ENCODE results near the gene NECAB2. TPM values are rescaled to one million over a fixed set of nuclear protein-coding genes. Genes with fewer than 3 reads are reported as not detected.

Gene NECAB2
- total RNA-seq, 2 donors from 2014 or later = 2.8 TPM; not detected in 1

GRCh38 chr16:83983491-83983890 is 15.4 kb downstream of the NECAB2 start:
- TF ChIP-seq POLR2AphosphoS5 (IDR thresholded peaks at IDR 0.05) (no peak), POLR2A (IDR thresholded peaks at IDR 0.05) (no peak), CTCF (IDR thresholded peaks at IDR 0.05) (no peak)

GRCh38 chr16:83989300-83989699 is 21.3 kb downstream of the NECAB2 start:
- Histone ChIP-seq H3K27me3 (replicated peaks; ENCODE audit: insufficient read depth) (no peaks in the 10 kb centered on the region), H3K27ac (no peak overlapping the region), H3K4me3 (no peak overlapping the region), H3K4me1 (replicated peaks) (no peaks in the 10 kb centered on the region), H3K9me3 (no peaks in the 10 kb centered on the region), H3K36me3 (no peaks in the 10 kb centered on the region)
- DNase-seq (ENCODE audit: low spot score) = no peak
- intact Hi-C loops (cut with DNase I) = no loop called here
- no peak for TF ChIP-seq POLR2A (IDR thresholded peaks at IDR 0.05)
- no peak for TF ChIP-seq POLR2AphosphoS5 (IDR thresholded peaks at IDR 0.05)
- TF ChIP-seq CTCF (IDR thresholded peaks at IDR 0.05) = no peak
- 39% methylated on average over 8 of the region's 8 CpGs for WGBS

More at GRCh38 chr16:83983491-83983890, 15.4 kb downstream of the NECAB2 start:
- no peak for DNase-seq (ENCODE audit: low spot score)
- H3K4me3 ChIP-seq = no peak overlapping the region
- no peaks in the 10 kb centered on the region for H3K4me1 ChIP-seq (replicated peaks)
- no peaks in the 10 kb centered on the region for H3K9me3 ChIP-seq
- no peaks in the 10 kb centered on the region for H3K36me3 ChIP-seq
- intact Hi-C loops (cut with DNase I) = no loop called here
- 50% methylated on average over 4 of the region's 4 CpGs for WGBS
- no peaks in the 10 kb centered on the region for H3K27me3 ChIP-seq (replicated peaks; ENCODE audit: insufficient read depth)
- no peak overlapping the region for H3K27ac ChIP-seq

GRCh38 chr16:83990492-83990891 is 22.4 kb downstream of the NECAB2 start:
- Histone ChIP-seq H3K36me3 (no peaks in the 10 kb centered on the region), H3K27me3 (replicated peaks; ENCODE audit: insufficient read depth) (no peaks in the 10 kb centered on the region), H3K27ac (no peak overlapping the region), H3K9me3 (no peaks in the 10 kb centered on the region), H3K4me1 (replicated peaks) (no peaks in the 10 kb centered on the region), H3K4me3 (no peak overlapping the region)
- 93% methylated on average over 11 of the region's 11 CpGs for WGBS
- intact Hi-C loops (cut with DNase I) = no loop called here
- TF ChIP-seq CTCF (IDR thresholded peaks at IDR 0.05) = no peak
- no peak for TF ChIP-seq POLR2AphosphoS5 (IDR thresholded peaks at IDR 0.05)
- TF ChIP-seq POLR2A (IDR thresholded peaks at IDR 0.05) = no peak
- DNase-seq (ENCODE audit: low spot score) = no peak

GRCh38 chr16:83992624-83993023 is 24.6 kb downstream of the NECAB2 start:
- no peaks in the 10 kb centered on the region for H3K36me3 ChIP-seq
- no peak for DNase-seq (ENCODE audit: low spot score)
- H3K9me3 ChIP-seq = no peaks in the 10 kb centered on the region
- H3K4me3 ChIP-seq = no peak overlapping the region
- TF ChIP-seq CTCF (IDR thresholded peaks at IDR 0.05) (no peak), POLR2AphosphoS5 (IDR thresholded peaks at IDR 0.05) (peak; percentile 43), POLR2A (IDR thresholded peaks at IDR 0.05) (no peak)
- intact Hi-C loops (cut with DNase I) = no loop called here
- no peaks in the 10 kb centered on the region for H3K27me3 ChIP-seq (replicated peaks; ENCODE audit: insufficient read depth)
- WGBS = 65% methylated on average over 6 of the region's 6 CpGs
- H3K27ac ChIP-seq = no peak overlapping the region
- no peaks in the 10 kb centered on the region for H3K4me1 ChIP-seq (replicated peaks)

- TF ChIP-seq POLR2A (IDR thresholded peaks at IDR 0.05) = no peak
- TF ChIP-seq CTCF (IDR thresholded peaks at IDR 0.05) = no peak
- TF ChIP-seq POLR2AphosphoS5 (IDR thresholded peaks at IDR 0.05) = no peak
- H3K36me3 ChIP-seq = no peaks in the 10 kb centered on the region
- no peak for DNase-seq (ENCODE audit: low spot score)
- no peaks in the 10 kb centered on the region for H3K27me3 ChIP-seq (replicated peaks; ENCODE audit: insufficient read depth)
- WGBS = 89% methylated on average over 4 of the region's 8 CpGs
- no peaks in the 10 kb centered on the region for H3K4me1 ChIP-seq (replicated peaks)
- H3K9me3 ChIP-seq = no peaks in the 10 kb centered on the region
- intact Hi-C loops (cut with DNase I) = no loop called here
- H3K27ac ChIP-seq = no peak overlapping the region
- no peak overlapping the region for H3K4me3 ChIP-seq
Measured at GRCh38 chr16:83994087-83994486, 26.0 kb downstream of the NECAB2 start.

All from prostate gland (tissue), 2 donors.